D341Med (cell line): ENCODE data around the gene WDR41.
"Not testable (repeated sequence)": the region's sequence is repeated elsewhere in the genome, so short reads cannot be mapped to it uniquely, and the experiment has no call there.

Source experiments
- DNase-seq: peaks from one replicate; pipeline ENCODE4 v3.0.0; 2012; ENCODE audit warnings: low spot score

The WDR41 gene

DNA sequence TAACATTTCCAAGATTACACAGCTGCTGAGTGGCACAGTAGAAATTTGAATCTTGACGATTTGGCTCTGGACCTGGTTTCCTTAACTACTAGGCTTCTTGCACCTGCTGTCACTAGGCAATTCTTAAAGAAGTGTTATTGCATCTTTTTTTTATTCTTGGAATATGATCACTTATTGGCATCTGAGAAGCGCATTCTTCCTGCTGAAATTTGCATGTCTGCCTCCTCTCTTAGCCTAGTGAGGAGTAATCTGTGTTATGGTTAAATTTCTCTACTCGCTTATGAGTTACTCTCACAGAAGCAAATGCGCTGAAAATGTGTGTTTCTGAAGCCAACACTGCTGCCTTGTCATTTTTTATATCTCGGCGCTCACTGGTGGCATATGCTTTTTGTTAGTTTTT, 89.3 kb downstream of the WDR41 start:
- no peak for DNase-seq

DNA sequence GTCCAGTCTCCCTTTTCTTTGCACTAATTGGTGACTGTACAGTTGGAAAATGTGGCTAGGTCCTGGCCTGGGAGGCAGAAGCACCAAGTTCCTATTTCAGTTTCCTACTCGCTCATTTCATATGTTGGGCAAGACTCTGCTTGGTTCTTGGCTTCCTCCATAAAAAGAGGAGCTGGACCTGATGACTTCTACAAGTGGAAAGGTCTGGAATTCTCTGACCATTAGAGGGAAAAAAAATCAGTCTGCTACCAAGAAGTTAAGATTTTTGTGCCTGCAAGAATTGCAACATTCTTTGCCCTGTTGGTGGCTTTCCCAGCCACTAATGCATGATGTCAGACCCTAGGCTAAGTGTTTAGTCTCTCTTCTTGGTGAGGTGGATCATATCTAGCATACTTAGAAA, 91.5 kb downstream of the WDR41 start:
- DNase-seq, result no peak

DNA sequence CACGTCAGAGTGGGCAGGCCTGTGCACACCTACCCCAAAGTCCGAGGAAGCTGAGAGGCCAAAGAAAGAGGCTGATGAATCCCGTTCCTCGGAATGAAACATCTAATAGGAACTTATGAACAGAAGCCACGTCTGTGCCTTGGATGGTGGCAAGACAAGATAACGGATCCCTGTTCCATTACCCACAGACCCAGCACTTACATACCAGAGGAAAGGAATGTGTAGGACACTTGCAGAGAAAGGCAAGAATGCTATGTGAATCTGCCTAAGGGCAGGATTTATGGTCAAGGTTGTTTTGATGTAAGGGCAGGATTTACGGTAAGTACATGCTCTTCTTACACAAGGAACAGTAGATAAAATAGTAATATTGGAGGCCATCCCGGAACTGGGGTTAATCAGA, 93.2 kb downstream of the WDR41 start:
- DNase-seq, result no peak

DNA sequence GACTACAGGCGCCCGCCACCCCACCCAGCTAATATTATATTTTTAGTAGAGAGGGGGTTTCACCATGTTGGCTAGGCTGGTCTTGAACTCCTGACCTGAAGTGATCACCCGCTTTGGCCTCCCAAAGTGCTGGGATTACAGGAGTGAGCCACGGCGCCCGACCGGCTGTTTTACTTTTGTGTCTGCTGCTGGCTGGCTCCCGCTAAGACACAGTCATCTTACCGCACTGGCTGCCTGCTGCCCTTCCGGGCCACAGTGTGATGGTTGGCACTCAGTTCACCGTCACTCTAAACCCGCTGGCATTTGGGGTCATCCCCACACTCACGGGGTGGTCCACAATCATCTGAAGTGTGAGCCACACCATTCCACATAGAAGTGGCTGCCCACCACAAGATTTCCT, 93.7 kb downstream of the WDR41 start:
- DNase-seq, result no peak

DNA sequence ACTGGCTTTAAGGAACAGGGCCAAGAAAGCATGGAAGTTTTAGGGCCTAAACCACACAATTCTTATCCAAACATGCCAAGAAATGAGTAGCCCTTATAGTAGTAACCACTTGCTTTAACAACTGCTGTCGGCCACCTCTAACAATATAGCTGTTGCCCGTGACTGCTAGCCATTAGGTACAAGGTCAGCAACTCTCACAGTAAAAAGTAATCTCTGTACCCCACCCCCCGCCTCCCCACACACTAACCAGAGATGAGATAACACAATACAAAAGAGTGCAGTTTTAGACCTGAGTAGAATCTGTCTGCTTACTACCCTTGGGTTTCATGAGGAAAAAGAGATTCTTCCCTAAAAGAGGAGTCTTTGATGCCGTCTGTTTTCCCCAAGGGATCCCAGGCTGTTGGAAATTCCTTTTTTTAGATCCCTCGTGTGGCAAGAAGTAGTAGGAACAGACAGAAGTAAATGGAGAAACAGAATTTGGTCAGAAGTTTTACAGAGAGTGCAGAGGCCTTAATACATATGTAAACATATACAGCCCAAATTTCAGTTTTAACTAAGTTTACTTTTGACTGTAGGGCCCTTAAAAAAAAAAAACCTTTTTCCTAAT, 94.3 kb downstream of the WDR41 start:
- DNase-seq, result no peak

DNA sequence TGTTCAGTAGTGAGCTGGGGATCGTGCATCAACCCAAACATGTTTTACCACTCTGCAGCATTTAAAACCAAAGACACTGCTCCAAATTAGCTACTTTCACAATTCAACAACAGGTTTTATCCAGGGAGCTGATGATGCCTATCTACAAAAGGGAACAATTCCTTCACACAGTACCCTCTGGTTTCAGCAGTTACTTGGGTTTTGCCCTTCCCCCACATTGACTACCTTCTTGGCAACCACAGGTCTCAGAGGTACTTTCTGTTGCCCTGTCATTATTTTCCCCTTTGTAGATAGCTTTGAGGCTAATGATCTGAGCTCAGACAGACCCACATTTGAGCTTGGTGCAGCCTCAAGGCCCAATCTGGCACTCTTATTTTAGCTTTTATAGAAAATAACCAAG, 96.1 kb downstream of the WDR41 start:
- no peak for DNase-seq

DNA sequence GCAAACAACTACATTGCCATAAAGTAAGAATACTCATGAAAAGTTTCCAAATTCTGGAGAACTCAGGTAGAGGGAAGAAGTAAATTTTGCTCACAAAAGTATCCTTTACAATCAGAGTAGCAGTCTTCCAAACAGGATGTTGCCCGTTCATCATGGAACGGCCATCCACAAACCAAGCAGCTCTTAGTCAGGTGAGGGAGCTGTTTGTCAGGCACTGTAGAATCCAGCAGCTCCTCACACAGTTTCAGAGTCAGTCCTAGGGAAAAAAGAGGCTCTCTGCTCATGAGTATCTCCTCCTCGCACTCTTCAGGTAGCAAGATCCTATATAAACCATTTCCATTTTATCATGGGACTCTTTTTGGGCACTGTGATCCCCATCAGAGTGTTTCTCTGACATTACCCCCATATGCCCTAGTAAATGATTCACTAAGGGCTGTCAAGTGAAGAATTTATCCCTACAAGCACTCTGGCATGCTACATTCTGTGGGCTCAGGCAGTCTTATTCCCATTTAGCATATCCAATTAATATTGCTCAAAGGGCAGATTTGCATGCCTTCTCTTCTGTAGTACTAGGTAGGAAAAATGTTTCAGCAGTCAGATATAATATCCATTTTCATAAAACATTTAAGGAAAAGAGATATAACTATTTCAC, 97.9 kb downstream of the WDR41 start:
- no peak for DNase-seq

DNA sequence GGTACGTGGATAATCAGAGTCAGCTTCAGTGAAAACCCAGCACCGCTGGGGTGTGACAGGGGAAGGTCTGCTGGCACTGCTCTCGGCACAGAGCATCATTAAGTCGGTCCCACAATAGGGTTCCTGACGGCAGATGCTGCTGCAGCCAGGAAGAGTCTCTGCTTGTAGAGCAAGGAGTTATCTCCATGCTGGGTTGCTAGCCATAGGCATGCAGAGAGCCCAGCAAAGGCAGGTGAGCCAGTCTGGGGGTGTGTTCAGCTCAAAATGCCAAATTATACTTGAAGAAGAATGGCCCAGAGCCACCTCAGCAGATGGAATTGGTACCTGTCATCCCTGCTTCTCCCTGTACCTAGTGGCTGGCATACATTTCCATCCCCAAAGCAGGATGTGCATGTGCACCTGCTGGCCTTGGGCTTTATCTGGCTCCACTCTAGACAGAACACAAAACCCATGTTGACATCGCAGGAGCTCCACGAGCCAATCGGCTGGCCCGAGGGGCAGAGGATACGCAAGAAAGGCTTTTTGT, 100.8 kb downstream of the WDR41 start:
- DNase-seq, result no peak

DNA sequence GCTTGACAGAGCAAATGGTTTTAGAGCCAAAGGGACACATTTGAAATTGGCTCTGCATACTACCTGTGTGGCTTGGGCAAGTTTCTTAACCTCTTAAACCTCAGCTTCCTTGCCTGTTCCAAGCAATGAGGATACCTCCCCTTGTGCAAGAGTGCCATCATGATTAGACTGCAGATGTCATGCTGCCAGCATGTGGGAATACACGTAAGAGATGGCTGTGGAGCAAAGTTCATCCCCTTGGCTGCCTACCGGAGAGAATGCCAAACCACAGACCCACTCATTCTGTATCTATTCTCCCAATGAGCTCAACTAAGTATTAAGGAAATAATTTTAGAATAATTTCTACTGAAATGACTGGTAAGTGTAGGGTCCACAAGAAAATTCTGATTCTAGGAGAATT, 101.3 kb downstream of the WDR41 start:
- DNase-seq, result no peak

DNA sequence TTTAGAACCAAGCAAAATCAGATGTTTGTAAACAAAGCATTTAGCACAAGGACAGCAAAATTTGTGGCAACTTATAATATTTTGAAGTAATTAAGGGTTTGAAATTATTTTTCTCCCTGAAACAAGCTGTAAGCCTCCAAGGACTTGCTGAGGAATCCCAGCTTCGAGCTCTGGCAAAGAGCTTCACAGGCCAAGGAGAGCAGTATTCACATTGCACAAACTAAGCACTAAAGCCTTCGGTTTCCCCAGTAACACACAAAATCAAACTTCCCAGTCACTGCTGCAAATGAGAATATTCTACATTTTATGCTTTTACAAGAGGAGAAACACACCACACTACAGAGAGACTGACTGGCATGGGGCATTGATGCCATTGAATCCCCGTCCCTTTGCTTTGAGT, 101.9 kb downstream of the WDR41 start:
- no peak for DNase-seq

DNA sequence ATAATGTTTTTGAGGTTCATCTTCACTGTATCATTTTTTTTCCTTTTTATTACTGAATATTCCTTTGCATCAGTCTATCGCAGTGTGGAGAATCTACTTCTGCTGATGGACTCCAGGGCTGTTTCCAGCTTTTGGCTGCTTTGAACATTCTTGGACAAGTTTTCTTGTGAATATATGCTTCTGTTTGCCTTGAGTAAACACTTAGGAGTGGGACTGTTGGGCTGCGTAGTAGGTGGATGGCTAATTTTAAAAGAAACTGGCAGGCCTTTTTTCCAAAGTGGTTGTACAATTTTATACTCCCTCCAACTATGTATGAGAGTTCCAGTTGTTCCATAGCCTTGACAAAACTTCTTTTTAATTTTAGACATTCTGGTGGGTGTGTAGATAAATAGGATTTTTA, 102.4 kb downstream of the WDR41 start:
- DNase-seq, result no peak

DNA sequence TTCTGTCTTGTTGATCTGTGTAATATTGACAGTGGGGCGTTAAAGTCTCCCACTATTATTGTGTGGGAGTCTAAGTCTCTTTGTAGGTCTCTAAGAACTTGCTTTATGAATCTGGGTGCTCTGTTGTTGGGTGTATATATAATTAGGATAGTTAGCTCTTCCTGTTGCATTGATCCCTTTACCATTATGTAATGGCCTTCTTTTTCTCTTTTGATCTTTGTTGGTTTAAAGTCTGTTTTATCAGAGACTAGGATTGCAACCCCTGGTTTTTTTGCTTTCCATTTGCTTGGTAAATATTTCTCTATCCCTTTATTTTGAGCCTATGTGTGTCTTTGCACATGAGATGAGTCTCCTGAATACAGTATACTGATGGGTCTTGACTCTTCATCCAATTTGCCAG, 105.8 kb downstream of the WDR41 start:
- not testable (repeated sequence) for DNase-seq

DNA sequence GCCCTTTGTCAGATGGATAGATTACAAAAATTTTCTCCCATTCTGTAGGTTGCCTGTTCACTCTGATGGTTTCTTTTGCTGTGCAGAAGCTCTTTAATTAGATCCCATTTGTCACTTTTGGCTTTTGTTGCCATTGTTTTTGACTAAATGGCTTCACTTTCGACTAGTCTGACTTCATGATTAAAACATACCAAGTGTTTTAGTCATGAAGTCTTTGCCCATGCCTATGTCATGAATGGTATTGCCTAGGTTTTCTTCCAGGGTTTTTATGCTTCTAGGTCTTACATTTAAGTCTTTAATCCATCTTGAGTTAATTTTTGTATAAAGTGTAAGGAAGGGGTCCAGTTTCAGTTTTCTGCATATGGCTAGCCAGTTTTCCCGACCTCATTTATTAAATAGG, 108.8 kb downstream of the WDR41 start:
- DNase-seq, result not testable (repeated sequence)
